Stimulated activated CD8-positive, alpha-beta memory T cell treated with anti-CD3 and anti-CD28 coated beads, Interleukin-4, amount 100 ng/mL, for 24 hours (primary cell): ENCODE data around the gene RUNX2.

Experiments
- DNase-seq: peaks from one replicate; pipeline ENCODE4 v3.0.0-alpha.2; 2020; ENCODE audit warnings: low read depth

RUNX2 gene

DNA sequence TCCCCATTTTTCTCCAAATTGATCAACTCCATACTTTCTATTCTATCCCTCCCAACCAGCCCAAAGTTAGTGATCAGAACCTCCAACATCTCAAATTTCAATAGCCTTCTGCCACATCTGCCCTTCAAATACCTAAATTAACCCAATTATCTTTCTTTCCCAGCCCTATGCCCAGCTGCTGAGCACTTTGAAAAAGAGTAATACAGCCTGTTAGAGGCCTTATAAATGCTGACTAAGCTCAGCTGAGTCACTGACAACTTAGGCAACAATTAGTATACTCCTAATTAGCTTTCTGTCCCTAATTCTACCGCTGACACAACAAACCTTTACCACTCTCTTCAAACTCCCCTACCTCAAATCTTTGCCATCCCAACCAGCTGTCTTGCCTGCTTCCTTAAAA is 23.5 kb downstream of the RUNX2 start:
- DNase-seq: no peak

DNA sequence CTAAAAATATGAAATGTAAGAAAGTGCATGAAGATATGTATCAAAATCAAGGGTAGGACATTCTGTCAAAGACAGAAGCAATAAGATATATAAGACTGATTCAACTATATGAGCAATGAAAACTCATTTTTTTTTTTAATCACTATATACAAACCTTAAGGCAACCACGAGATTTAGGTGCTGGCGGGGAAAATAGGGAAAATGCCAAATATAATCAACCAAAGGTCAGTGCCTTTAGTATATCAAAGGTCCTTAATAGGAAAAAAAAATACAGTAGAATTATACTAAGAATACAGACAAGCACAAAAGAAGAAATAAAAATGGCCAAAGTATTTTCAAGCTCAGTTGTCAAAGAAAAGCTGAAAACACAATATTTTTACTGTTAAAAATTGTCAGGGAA is 25.5 kb downstream of the RUNX2 start:
- no peak for DNase-seq

DNA sequence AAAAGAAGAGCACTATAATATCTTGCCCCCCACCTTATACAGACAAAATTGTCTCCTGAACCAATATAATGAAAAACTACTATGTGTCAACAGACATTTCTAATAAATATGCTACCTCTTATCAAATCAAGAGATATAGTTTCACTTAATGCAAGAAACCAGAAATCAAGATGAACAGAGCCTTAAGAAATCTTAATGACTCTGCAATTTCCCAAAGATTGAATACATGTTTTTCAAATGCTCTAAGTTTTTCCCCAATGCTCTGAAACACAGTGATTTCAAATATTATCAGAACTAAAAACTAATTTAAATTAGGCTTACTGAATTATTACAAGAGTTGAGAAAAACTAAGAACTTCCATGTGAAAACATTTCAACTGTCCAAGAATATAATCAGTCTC is 36.3 kb downstream of the RUNX2 start:
- no peak for DNase-seq

GRCh38 chr6:45365036-45365435 is 36.9 kb downstream of the RUNX2 start:
- DNase-seq: no peak

GRCh38 chr6:45366534-45366933 is 38.4 kb downstream of the RUNX2 start:
- no peak for DNase-seq

GRCh38 chr6:45367999-45368398 is 39.9 kb downstream of the RUNX2 start:
- DNase-seq: no peak

GRCh38 chr6:45369870-45370269 is 41.7 kb downstream of the RUNX2 start:
- no peak for DNase-seq

- DNase-seq: no peak
Measured at GRCh38 chr6:45371924-45372573, 43.9 kb downstream of the RUNX2 start.

DNA sequence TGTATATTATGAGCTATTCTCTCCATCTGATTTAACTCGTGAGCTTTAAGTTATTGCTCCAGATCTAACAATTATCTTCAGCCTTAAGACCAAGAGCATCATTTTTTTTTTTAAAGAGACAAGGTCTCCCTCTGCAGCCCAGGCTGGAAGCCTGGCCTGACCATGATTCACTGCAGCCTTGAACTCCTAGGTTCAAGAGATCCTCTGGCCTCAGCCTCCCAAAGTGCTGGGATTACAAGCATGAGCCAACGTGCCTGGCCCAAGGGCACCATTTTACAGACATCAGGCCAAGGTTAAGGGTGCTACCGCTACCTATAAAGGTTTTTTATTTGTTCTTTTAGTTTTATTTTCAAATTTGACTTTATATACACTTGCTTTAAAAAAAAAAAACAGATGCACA is 47.3 kb downstream of the RUNX2 start:
- DNase-seq: no peak

DNA sequence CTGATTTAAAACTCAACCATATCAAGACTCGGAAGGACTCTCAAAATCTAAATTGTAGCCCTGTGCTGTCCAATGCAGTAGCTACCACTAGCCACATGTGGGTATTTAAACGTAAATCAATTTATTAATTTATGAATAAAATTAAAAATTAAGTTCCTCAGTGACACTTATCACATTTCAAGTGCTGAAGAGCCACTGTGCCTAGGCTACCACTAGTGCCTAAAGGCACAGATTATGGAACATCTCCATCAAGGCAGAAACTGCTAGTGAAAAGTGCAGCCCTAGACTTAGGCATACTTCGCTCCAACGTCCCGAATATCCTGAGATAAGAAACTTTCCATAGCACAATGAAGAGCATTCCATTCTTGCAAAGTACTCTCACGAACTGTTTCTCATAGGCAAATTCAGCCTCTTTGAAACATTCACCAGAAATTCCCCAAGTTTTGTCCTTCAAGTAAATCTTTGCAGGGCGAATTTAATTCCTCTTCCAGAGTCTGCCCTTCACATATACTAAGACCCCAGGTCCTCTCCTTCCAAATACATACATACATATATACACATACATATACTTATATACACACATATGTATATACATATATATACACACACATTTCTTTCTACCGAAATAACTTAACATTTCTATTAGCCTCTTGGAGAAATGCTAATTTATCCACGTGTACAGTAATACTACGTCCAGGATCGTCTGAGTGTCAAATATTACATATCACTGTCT is 48.3 kb downstream of the RUNX2 start:
- DNase-seq: no peak

- no peak for DNase-seq
Measured at GRCh38 chr6:45377043-45377553, 49.0 kb downstream of the RUNX2 start.

- peak; percentile 93 for DNase-seq
Measured at GRCh38 chr6:45377554-45378333, 49.6 kb downstream of the RUNX2 start, which contains the start of gene SUPT3H. SUPT3H (minus strand) TSS chr6:45377934.

DNA sequence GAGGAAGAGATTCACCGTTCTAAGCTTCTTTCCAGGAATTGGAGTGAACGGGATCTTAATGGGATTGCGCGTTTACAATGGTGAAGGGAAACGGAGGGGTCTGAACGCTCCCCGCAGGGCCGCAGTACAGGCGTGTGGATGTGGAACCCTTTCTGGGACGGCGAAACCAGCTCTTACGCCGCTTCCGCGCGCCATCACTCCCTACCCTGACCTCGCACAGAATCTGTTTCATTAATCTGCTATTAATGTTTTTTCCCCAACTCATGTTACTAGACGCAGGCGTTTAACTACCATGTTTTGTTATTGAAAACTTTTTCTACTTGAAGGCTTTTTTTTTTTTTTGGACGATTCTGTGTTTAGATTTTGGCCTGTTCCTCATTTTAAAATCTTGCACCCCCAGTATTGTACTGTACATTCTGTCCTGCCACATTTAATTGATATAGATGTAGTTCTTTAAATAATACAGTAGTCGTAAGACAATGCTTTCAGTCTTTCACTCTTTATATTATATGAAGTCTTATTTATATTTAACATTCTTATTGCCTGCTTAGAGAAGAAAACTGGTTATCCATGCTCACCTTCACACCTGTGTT is 50.3 kb downstream of the RUNX2 start:
- no peak for DNase-seq

GRCh38 chr6:45382391-45382790 is 54.3 kb downstream of the RUNX2 start:
- DNase-seq: no peak

GRCh38 chr6:45386501-45386900 is 58.4 kb downstream of the RUNX2 start:
- DNase-seq: no peak

DNA sequence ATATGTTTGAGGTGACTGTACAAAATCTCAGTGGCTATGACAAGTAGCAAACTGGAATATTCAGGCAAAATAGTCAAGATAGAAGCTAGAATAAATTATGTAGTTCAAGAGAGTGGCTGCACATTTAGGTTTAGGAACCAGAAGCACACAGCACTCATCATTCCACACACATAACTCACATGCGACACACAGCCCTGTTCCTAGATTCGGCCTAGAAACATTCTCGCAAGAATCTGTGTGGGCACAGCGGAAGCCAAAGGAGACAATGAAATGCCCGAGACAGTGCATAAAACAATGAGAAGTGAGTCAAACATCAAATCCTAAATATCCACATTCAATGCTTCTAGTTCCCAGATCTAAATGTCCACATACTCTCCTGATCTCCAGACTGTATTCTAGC is 59.1 kb downstream of the RUNX2 start:
- no peak for DNase-seq

DNA sequence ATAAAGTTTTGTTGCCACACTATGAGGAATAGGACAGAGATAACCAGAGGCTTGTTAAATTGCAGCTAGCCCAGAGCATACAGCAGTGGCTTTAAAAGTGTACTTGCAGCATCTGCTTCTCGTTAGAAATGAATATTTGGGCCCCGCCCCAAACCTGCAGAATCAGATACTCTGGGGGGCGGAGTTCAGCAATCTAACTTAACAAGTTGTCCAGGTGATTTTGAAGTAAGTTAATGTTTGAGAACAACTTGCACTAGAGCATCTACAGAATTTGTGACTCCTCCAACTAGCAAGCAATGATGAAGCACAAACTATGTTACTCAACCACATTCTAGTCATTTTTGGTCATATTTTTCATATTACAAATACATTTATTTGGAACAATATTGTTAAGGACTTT is 60.2 kb downstream of the RUNX2 start:
- DNase-seq: no peak

DNA sequence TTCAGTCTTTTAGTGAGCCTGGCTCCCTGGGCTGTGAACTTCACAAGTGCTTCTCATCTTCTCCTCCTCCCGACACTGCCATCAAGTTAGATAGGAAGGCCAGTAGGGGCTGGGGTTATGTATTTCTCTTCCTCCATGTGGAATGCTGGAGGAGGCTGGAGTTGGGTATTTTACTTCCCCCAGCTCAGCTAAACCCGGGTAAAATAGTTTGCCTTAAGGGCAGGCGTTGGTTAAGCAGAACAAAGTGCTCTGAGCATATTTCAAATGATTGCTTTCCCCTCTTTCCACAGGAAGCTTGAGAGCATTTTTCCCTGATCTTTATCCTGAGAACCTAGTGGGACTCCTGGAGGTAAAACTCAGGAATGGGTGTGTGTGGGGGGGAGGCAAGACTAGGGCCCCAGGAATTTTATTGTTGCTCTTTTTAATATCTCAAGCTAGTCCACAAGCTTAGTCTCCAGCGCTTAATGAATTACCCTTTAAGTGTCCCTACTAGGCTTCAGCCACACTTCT is 66.5 kb downstream of the RUNX2 start:
- no peak for DNase-seq

DNA sequence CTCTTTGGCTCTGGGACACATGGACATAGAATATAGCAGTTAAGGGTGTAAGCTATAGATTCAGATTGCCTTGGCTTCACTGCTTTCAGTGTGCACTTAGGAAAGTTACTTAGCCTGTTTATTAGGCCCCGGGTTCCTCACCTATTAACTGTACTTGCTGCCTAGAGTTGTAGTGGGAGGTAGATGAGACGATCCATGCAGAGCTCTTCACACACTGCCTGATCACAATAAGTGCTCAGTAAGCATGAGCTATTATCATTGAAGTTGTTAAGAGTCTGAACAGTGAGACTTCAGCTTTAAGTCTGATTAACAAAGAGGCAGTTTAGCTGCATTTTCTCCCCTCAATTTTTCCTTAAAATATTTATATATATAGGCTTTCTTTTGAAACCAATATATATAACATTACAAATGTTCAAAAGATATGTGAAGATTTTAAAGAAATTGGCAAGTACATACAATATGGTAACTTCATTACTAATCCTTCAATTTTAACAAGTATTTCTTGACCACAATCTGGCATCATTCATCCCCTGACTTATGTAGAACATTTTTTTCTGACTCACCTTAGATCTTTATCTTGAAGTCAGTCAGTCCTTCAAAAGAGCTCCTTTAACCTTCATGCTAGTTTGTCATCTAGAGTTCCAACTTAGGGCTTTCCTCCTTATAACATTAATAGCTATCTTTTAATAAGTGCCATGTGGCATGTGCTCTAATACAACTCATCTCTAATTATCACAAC is 70.1 kb downstream of the RUNX2 start:
- DNase-seq: no peak

GRCh38 chr6:45400021-45400420 is 71.9 kb downstream of the RUNX2 start:
- no peak for DNase-seq

DNA sequence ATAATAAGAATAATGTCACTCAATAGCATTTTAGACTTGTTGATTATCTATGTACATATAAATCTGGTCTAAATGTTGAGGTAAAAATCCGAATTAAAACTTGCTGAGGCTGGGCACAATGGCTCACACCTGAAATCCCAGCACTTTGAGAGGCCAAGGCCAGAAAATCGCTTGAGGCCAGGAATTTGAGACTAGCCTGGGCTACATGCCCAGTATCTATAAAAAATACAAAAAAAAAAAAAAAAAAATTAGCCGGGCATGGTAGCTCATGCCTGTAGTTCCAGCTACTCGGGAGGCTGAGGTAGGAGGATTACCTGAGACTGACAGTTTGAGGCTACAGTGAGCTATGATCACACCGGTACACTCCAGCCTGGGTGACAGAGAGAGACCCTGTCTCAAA is 83.8 kb downstream of the RUNX2 start:
- no peak for DNase-seq

- no peak for DNase-seq
Measured at GRCh38 chr6:45415315-45415714, 87.2 kb downstream of the RUNX2 start.
